ENCODE data around the gene HFE.

The HFE gene

DNA sequence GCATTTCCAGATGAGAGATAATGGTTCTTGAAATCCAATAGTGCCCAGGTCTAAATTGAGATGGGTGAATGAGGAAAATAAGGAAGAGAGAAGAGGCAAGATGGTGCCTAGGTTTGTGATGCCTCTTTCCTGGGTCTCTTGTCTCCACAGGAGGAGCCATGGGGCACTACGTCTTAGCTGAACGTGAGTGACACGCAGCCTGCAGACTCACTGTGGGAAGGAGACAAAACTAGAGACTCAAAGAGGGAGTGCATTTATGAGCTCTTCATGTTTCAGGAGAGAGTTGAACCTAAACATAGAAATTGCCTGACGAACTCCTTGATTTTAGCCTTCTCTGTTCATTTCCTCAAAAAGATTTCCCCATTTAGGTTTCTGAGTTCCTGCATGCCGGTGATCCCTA lies 6.8 kb downstream of the HFE start:
- TF ChIP-seq GATA2 (IDR thresholded peaks at IDR 0.05; ENCODE audit: low read depth, low read length) (no peak), GATA3 (IDR thresholded peaks at IDR 0.05; ENCODE audit: low read depth, low read length) (no peak)

DNA sequence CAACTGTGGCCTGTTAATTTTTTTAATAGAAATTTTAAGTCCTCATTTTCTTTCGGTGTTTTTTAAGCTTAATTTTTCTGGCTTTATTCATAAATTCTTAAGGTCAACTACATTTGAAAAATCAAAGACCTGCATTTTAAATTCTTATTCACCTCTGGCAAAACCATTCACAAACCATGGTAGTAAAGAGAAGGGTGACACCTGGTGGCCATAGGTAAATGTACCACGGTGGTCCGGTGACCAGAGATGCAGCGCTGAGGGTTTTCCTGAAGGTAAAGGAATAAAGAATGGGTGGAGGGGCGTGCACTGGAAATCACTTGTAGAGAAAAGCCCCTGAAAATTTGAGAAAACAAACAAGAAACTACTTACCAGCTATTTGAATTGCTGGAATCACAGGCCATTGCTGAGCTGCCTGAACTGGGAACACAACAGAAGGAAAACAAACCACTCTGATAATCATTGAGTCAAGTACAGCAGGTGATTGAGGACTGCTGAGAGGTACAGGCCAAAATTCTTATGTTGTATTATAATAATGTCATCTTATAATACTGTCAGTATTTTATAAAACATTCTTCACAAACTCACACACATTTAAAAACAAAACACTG lies 10.1 kb downstream of the HFE start:
- TF ChIP-seq GATA2 (IDR thresholded peaks at IDR 0.05; ENCODE audit: low read depth, low read length) (no peak), GATA3 (IDR thresholded peaks at IDR 0.05; ENCODE audit: low read depth, low read length) (no peak)

DNA sequence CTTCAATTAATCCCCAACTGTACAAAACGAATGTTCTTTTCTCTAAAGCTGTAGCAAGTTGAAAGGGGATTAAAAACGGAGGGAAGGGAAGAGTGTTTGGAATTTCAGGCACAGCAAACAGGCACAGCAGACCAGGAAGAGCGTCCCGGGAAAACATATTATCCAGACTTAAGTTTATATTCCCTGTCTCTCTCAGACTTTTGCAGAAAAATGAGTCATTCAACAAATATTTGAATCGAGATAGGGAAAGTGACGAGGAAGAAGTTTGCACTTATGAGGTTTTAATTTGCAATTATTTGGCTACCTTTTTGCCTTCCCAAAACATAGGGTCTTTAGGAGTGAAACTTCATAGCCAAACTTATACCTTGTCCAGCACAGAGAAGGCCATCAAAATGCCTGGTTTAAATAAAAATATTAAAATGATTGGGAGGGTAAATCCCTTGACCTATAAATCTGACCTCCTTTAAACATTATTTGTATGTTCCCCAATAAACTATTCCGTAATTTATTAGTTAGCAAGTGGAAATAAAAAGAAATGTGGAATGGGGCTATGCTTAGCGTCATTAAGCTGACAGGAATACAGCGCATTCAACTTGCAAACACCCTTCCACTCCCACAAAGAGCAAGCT lies 16.0 kb downstream of the HFE start:
- TF ChIP-seq GATA3 (IDR thresholded peaks at IDR 0.05; ENCODE audit: low read depth, low read length) = no peak
- TF ChIP-seq GATA2 (IDR thresholded peaks at IDR 0.05; ENCODE audit: low read depth, low read length) = no peak

GRCh38 chr6:26103770-26104456 lies 16.7 kb downstream of the HFE start:
- peak; percentile 37; the same call in 1 of the 2 replicates for TF ChIP-seq GATA3 (IDR thresholded peaks at IDR 0.05; ENCODE audit: low read depth, low read length)
- TF ChIP-seq GATA2 (IDR thresholded peaks at IDR 0.05; ENCODE audit: low read depth, low read length) = peak; percentile 89

- TF ChIP-seq GATA2 (IDR thresholded peaks at IDR 0.05; ENCODE audit: low read depth, low read length) (no peak), GATA3 (IDR thresholded peaks at IDR 0.05; ENCODE audit: low read depth, low read length) (no peak)
Observed at GRCh38 chr6:26104457-26105108, 17.4 kb downstream of the HFE start.

GRCh38 chr6:26105109-26105730 lies 18.0 kb downstream of the HFE start:
- TF ChIP-seq GATA2 (IDR thresholded peaks at IDR 0.05; ENCODE audit: low read depth, low read length) = no peak
- TF ChIP-seq GATA3 (IDR thresholded peaks at IDR 0.05; ENCODE audit: low read depth, low read length) = no peak

DNA sequence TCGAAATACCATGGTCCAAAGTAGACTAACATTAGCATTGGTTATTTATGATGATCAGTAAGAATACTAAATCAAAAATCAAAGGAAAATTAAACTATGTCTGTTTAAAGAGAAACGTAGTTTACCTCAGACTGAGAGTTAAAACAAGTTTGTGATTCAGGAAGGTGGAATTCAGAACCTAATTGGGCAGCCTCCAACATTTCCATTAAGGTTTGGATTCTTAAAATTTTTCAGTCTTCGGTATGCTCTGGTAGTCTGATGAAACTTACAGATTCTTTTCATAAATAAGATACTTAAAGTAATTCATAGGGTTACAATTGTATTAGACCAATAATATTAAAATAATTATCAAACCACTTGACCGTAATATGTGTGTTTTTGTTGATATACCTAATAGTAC lies 18.6 kb downstream of the HFE start:
- TF ChIP-seq GATA3 (IDR thresholded peaks at IDR 0.05; ENCODE audit: low read depth, low read length) (no peak), GATA2 (IDR thresholded peaks at IDR 0.05; ENCODE audit: low read depth, low read length) (no peak)

- no peak for TF ChIP-seq GATA2 (IDR thresholded peaks at IDR 0.05; ENCODE audit: low read depth, low read length)
Observed at GRCh38 chr6:26107935-26108334, 20.7 kb downstream of the HFE start.

GRCh38 chr6:26109772-26110171 lies 22.5 kb downstream of the HFE start:
- no peak for TF ChIP-seq GATA3 (IDR thresholded peaks at IDR 0.05; ENCODE audit: low read depth, low read length)
- no peak for TF ChIP-seq GATA2 (IDR thresholded peaks at IDR 0.05; ENCODE audit: low read depth, low read length)

- no peak for TF ChIP-seq GATA3 (IDR thresholded peaks at IDR 0.05; ENCODE audit: low read depth, low read length)
- TF ChIP-seq GATA2 (IDR thresholded peaks at IDR 0.05; ENCODE audit: low read depth, low read length) = no peak
Observed at GRCh38 chr6:26113570-26113969, 26.3 kb downstream of the HFE start.

- no peak for TF ChIP-seq GATA3 (IDR thresholded peaks at IDR 0.05; ENCODE audit: low read depth, low read length)
- no peak for TF ChIP-seq GATA2 (IDR thresholded peaks at IDR 0.05; ENCODE audit: low read depth, low read length)
Observed at GRCh38 chr6:26115226-26115625, 28.0 kb downstream of the HFE start.

GRCh38 chr6:26116267-26116666 lies 29.0 kb downstream of the HFE start:
- TF ChIP-seq GATA3 (IDR thresholded peaks at IDR 0.05; ENCODE audit: low read depth, low read length) = no peak
- no peak for TF ChIP-seq GATA2 (IDR thresholded peaks at IDR 0.05; ENCODE audit: low read depth, low read length)

- TF ChIP-seq GATA2 (IDR thresholded peaks at IDR 0.05; ENCODE audit: low read depth, low read length) = no peak
- TF ChIP-seq GATA3 (IDR thresholded peaks at IDR 0.05; ENCODE audit: low read depth, low read length) = no peak
Observed at GRCh38 chr6:26118999-26119398, 31.8 kb downstream of the HFE start.

DNA sequence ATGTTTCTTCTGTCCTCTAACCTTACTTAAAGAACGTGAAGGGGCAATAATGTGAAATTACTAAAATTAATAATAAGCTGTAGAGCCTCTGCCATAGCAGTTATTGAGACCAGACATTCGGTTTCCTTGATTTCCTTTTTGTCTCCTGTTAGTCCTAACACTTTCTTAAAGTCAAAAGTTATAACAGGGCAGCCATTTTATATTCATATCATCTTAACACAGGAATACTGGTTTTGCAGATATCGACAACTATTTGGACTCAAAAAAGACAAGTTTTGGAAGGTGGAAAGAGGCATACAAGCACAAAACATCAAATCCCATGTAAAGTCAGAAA lies 33.5 kb downstream of the HFE start:
- no peak for TF ChIP-seq GATA3 (IDR thresholded peaks at IDR 0.05; ENCODE audit: low read depth, low read length)
- TF ChIP-seq GATA2 (IDR thresholded peaks at IDR 0.05; ENCODE audit: low read depth, low read length) = no peak

All from SH-SY5Y (cell line).